Osteocyte (in vitro differentiated cells): ENCODE results near the gene GPR39. TPM values are rescaled to one million over a fixed set of nuclear protein-coding genes. Genes with fewer than 3 reads are reported as not detected.

Source experiments
- DNase-seq: peaks from one replicate; pipeline ENCODE4 v3.0.0; 2021; ENCODE audit warnings: mixed read lengths; ENCODE audit not compliant: unreplicated experiment; ENCODE audit errors: extremely low spot score
- H3K27ac Mint-ChIP-seq: one replicate; pipeline ENCODE4 v1.8.0; 2021; ENCODE audit warnings: mild to moderate bottlenecking, mixed read lengths; ENCODE audit not compliant: unreplicated experiment
- H3K27me3 Mint-ChIP-seq: one replicate; pipeline ENCODE4 v1.8.0; 2021; ENCODE audit warnings: mixed read lengths; ENCODE audit not compliant: unreplicated experiment
- H3K36me3 Mint-ChIP-seq: one replicate; pipeline ENCODE4 v1.8.0; 2021; ENCODE audit warnings: mixed read lengths; ENCODE audit not compliant: unreplicated experiment
- H3K4me1 Mint-ChIP-seq: one replicate; pipeline ENCODE4 v1.8.0; 2021; ENCODE audit warnings: mixed read lengths; ENCODE audit not compliant: unreplicated experiment
- H3K4me3 Mint-ChIP-seq: one replicate; pipeline ENCODE4 v1.8.0; 2021; ENCODE audit warnings: mild to moderate bottlenecking, moderate library complexity, mixed read lengths; ENCODE audit not compliant: unreplicated experiment
- H3K9me3 Mint-ChIP-seq: one replicate; pipeline ENCODE4 v1.8.0; 2021; ENCODE audit warnings: mixed read lengths; ENCODE audit not compliant: unreplicated experiment
- CTCF ChIP-seq: fragments of 200-600 bp; sonication (generic); IDR thresholded peaks from 2 replicates; pipeline ENCODE4 v1.5.0; 2021; ENCODE audit warnings: antibody characterized with exemption, mild to moderate bottlenecking, moderate library complexity
- total RNA-seq: library from RNA; stranded (reverse); gene quantifications from 2 replicates; pipeline ENCODE4 v1.2.1, GENCODE V29; 2021

GPR39 gene
- total RNA-seq, 1 donor from 2014 or later: 0.21 TPM

GRCh38 chr2:132668189-132668823 lies 251.7 kb downstream of the GPR39 start:
- TF ChIP-seq CTCF: no peak
- no peak overlapping the region for H3K27ac Mint-ChIP-seq
- no peak for DNase-seq
- H3K27me3 Mint-ChIP-seq: peaks cover 57% of the 10 kb centered on the region
- no peak overlapping the region for H3K4me3 Mint-ChIP-seq
- H3K4me1 Mint-ChIP-seq: peaks cover 14% of the 10 kb centered on the region
- no peaks in the 10 kb centered on the region for H3K36me3 Mint-ChIP-seq
- H3K9me3 Mint-ChIP-seq: no peaks in the 10 kb centered on the region

GRCh38 chr2:132668987-132669907 lies 252.6 kb downstream of the GPR39 start:
- H3K27me3 Mint-ChIP-seq: peaks cover 59% of the 10 kb centered on the region
- H3K4me1 Mint-ChIP-seq: peaks cover 14% of the 10 kb centered on the region
- no peak for DNase-seq
- no peaks in the 10 kb centered on the region for H3K36me3 Mint-ChIP-seq
- H3K9me3 Mint-ChIP-seq: no peaks in the 10 kb centered on the region
- TF ChIP-seq CTCF: no peak
- H3K27ac Mint-ChIP-seq: no peak overlapping the region
- H3K4me3 Mint-ChIP-seq: no peak overlapping the region

GRCh38 chr2:132669908-132670495 lies 253.4 kb downstream of the GPR39 start, which contains the start of gene LYPD1:
Gene LYPD1, minus strand, starts transcription at chr2:132670205. Its CDS starts 273 bp downstream, at chr2:132669932.
- Mint-ChIP-seq H3K36me3 (no peaks in the 10 kb centered on the region), H3K27ac (no peak within 1 kb of the TSS), H3K9me3 (no peaks in the 10 kb centered on the region), H3K4me1 (peaks cover 14% of the 10 kb centered on the region), H3K27me3 (peaks cover 59% of the 10 kb centered on the region), H3K4me3 (peak within 1 kb of the TSS; percentile 68)
- DNase-seq: no peak
- TF ChIP-seq CTCF: no peak

- Mint-ChIP-seq H3K27me3 (peaks cover 59% of the 10 kb centered on the region), H3K4me3 (peak overlapping the region; percentile 68), H3K27ac (no peak overlapping the region), H3K9me3 (no peaks in the 10 kb centered on the region), H3K36me3 (no peaks in the 10 kb centered on the region), H3K4me1 (peaks cover 14% of the 10 kb centered on the region)
- TF ChIP-seq CTCF: no peak
- no peak for DNase-seq
Observed at GRCh38 chr2:132670496-132671150, 254.0 kb downstream of the GPR39 start.
